GM19395 (cell line): ENCODE measurements around the gene LRRC27.

ENCODE experiments used
- ATAC-seq: cut with Tn5 transposase; IDR thresholded peaks from one replicate; pipeline ENCODE4 v1.9.1; 2021; ENCODE audit warnings: mild to moderate bottlenecking, moderate library complexity; ENCODE audit not compliant: unreplicated experiment

LRRC27 gene

DNA sequence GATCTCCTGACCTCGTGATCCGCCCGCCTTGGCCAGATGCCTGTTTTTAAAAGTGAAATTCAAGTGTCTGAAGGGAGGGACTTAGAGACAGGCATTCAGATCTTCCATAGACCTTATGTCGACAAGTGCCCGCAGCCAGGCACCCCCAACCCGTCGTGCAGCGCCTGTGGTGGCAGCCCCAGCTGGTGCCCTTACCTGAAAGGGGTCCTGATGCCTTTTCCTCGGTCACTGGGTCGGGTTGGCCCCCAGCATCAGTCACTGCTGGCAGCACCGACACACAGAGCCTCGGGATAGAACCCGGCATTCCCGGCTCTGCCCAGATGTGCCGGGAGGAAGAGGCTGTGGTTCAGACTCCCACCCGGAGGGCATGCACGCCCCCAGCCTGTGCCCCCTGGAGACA lies 23.3 kb downstream of the LRRC27 start:
- ATAC-seq, result no peak

DNA sequence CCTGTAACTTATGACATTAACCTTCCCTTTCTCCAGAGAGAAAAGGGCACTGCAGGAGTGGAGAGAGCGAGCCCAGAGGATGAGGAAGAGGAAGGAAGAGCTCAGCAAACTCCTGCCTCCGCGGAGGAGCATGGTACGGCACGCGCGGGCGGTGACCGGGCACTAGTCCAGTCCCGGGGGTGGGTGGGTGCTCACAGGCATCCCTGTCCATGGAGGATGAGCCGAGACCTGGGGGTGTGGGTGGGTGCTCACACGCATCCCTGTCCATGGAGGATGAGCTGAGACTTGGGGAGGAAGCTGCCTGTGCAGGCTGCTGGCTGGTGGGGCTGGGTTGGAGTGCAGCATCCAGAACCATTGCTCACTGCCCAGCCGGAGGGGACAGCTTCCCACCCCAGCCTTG lies 23.8 kb downstream of the LRRC27 start:
- ATAC-seq, result no peak

DNA sequence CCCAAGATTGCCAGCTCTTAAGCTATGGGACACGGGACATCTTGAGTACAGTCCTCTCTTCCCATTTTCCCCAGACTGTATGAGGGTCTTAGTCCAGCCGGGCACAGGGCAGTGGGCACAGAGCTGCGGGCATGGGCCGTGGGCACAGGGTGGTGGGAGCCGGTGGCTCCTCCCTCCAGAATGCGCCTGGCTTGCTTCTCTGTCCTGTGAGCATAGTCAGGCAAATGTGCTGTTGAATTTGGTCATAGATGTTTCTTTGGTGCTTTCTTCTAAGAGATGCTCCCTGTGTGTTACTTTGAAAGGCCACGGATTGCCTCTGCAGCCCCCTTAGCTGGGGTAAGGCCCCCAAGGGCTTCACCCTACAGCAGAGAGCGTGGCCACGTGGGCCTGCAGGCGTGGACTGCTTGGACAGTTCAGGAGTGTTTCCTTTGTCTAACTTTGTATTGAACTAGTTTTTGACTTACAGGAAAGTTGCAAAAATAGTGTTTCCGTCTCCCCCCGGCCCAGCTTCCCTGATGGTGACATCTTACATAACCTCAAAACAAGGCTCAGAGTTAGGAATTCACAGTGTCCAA lies 24.7 kb downstream of the LRRC27 start:
- ATAC-seq, result no peak

DNA sequence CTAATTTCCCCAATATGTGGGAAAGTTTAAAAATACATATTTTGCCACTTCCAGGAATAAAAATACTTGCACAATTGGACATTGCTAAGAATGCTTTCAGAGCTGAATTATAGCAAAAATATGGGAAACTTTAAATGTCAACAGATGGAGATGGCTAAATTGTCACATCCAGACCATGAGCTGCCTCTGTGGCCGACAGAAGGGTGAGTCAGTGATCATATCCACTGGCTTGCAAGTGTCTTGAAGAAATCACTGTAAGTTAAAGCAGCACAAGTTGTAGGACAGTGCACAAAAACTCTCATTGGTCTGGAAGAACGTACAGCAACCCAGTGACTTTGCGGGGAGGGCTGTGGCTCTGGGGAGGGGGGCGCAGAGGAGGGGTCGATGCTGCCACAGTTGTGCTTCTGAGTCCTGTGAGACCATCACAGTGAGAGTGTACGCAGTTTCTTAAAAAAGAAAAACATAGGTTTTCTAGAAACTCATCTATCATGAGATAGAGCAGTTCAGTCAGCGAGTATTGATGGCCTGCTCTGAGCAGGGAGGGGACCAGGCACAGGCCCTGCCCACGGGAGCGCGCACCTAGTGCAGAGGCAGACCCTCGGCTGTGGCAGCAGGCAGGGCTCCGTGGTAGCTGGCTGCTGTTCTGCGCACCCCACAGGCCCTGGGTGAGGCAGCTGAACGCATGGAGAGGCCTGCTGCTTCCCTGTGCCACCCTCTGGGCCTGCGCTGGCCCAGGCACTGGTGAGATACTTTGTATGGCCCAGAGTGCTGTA lies 25.5 kb downstream of the LRRC27 start:
- no peak for ATAC-seq

DNA sequence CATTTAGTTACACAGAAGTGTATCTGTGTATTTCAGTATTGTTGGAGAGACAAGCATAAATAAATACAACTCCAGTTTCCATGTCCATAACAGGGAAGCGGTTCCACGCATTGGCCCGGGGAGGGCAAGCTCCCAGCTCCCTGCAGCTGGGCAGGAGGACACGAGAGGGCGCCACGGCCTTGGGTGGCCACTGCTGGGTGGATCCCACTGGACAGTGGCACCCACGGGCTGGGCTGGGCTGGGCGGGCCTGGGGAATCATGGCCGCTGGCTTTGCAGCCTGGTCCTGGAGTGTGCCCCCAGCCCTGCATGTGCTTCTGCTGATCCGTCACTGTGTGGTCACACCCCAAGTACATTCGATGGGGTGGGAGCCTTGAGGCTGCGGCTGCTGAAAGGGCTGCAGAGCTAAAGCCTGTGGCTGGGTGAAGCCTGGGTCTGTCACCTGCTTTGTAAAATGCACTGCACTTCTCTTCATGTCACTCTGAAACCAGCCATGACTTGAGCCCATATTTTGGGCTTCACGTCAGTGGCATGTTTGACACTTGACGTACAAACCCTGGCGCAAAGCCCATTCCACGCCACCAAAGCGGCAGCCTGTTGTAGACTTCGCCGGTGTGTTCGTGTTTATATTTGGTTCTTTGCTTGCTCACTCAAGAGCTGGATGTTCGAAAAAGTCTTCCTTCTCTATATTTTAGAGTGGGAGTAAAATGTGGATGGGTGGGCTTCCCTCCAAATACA lies 27.5 kb downstream of the LRRC27 start:
- no peak for ATAC-seq

DNA sequence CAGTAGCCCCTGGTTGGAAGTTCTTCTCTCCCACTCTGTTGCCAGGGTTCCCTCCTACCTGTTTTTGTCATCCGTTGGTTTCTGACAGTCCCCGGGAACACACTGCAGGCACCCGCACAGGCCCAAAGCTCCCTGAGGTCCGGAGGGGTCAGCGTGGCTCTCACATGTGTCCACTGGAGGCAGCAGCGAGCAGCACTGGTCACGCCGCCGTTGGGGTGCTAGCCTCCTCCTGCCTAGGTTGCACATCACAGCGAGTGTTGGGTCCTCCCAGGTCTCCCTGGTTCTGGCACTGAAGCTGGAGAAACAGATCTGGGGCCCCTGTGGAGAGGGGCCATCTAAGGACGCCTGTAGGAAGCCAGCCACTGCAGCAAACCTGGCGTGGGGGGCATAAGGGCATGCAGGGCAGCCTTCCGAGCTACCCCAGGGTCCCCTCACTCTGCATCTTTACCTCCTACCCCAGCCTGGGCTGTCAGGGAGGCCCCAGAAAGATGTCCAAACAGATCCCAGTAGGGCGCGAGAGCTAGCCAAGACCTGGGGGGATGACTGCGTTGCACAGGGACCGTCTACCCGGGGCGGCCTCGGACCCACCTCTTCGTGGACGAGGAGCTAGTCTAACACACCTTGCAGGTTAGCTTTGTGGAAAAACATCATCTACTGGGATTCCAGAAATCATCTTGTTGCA lies 28.9 kb downstream of the LRRC27 start:
- no peak for ATAC-seq

DNA sequence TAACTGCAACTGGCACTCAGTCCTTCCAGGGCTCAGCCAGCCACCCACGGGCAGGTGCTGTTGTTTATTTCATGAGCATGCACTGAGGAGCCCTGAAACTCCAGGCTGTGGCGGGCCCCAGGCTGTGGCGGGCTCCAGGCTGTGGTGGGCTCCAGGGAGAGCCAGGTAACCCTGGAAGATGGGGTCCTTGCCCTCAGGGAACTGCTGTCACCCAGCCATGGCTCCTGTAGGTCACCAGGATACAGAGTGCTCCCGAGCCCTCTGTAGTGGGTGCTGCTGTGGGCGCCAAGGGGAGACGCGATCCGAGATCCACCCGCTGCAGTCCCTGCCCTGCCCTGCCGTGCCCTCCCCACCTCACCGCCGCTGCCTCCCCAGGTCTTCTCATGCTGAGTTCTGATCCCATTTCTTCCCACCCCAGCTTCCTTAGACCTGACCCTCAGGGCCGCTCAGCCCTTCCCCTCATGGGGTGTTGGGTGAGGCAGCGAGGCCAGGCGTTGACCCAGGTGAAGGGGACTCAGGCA lies 29.6 kb downstream of the LRRC27 start:
- no peak for ATAC-seq

DNA sequence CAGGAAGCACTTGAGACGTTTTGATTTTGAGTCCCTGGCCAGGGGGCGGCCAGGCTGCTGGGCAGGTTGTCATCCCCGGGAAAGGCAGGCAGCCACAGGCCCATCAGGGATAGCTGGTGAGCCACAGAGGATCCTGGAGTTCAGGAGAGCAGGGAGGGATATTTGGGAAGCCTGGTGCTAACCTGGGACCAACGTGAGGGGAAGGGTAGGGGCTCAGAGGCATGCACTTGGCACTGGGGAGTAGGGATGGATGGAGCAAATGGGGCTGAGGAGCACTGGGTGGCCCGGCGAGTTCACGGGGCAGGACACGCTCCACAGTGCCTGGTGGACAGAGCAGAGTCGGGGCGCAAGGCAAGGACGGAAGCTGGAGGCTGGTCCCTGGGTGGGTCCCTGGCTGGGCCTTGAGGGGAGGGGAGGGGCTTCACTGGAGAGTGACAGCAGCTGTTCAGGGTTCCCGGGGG lies 30.2 kb downstream of the LRRC27 start:
- ATAC-seq, result no peak

DNA sequence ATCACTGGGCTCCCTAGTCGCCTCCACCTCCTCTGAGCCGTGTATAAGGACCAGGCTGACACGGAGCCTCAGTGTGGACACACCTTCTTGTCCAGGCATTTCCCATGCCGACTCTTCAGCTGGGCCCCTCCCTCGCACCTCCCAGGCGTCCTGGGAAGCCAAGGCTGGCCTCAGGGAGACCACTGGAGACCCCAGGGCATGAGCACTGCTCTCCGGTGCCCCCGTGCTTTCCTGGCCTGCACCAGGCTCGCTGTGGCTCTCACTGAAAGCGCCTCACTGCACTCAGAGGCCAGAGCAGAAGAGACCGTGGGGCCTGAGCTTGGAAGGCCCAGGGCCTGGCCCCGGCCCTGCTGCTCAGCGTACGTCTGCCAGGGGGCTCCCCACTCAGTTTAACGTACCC lies 31.4 kb downstream of the LRRC27 start:
- ATAC-seq, result no peak

DNA sequence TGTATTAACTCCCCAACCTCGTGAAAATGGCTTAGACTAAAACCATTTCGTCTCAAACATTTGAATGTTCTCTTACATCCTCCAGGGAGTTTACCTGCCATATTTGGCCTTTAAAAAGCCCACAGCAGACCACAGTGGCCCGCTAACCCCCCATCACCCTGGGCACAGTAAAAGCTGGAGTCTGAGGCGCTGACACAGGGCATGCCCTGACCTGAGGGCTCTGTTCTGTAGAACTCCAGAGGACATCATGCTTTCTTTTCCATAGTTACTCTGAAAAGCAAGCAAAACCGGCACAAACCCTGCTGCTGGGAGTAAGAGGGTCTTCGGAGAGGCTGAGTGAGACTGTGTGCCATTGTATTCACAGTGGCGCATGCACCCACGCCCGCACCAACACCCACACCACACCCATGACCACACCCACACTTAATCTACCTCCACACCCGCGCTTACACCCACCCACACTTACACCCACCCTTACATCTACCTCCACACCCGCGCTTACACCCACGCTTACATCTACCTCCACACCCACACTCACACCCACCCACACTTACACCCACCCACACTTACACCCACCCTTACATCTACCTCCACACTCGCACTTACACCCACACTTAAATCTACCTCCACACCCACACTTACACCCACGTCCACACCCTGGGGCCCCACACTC lies 32.1 kb downstream of the LRRC27 start:
- no peak for ATAC-seq

DNA sequence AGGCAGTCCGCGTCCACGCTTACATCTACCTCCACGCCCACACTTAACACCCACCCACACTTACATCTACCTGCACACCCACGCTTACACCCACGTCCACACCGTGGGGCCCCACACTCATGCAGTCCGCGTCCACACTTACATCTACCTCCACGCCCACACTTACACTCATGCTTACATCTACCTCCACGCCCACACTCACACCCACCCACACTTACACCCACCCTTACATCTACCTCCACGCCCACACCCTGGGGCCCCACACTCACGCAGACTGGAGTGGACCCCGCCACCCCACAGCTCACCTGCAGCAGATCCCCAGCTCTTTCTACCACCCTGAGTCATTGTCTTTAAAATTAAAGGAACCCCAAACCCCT lies 32.6 kb downstream of the LRRC27 start:
- ATAC-seq, result no peak

DNA sequence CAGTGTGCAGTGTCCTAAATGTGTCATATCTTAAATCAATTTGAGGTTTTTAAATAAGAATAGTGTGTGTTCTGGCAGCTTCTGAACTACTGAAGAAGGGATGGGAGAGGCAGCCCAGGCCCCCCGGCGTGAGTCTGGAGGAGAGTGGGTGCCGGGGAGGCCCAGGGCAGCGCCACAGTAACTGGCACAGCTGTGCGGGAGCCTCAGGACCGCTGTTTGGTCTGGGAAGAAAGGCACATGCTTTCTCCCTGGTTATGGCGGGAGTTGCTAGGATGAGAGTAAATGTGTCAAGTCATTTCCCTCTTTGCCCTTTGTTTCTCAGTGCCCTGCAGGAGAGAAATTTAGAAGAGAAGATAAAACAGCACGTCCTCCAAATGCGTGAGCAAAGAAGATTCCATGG lies 33.1 kb downstream of the LRRC27 start:
- no peak for ATAC-seq

DNA sequence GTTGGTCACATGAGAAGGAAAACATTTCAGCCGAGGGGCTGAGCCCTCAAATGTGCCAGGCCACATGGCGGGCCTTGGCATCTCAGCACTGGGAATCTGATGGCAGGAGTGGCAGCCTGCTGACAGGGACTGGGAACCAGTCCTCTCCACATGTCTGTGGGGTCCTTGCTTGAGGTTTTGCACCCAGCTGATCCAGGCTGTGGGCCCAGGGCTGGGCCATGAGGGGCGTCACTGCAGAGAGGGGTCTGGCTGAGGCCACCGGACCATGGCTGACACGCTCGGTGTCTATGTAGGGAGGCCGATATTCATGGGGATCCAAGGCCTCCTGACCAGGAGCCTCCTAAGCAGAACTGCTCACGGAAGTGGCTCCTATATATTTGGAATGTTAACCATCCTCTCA lies 34.0 kb downstream of the LRRC27 start:
- no peak for ATAC-seq

DNA sequence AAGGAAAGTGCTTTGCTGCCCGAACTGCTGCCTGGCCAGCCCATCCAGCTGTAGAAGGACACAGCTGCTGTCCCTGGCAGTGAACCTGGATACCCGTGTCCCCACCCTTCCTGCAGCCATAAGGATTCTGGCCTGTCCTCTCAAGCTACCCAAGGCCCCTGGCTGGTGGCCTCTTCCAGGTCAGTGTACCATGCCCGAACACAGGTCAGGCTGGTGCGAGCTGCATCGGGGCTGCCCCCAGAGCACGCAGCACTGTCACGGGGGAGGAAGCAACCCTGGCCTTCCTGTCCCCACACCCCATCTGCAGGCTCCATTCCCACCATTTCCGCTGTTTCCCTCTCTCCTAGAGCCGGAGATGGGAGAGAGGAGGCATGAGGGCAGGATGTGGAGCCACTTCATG lies 34.5 kb downstream of the LRRC27 start:
- ATAC-seq, result no peak

DNA sequence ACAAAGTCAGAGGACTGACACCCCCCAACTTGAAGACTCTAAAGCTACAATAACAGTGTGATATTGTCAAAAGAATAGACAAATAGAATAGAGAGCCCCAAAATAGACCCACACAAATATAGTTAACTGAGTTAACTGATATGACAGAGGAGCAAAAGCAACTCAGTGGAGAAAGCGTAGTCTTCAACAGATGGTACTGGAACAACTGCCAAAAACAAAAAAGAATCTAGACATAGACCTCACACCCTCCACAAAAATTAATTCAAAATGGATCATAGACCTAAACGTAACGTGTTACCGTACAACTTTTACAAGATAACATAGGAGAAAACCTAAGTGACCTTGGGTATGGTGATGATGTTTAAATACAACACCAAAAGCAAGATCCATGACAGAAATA lies 36.4 kb downstream of the LRRC27 start:
- ATAC-seq, result no peak

DNA sequence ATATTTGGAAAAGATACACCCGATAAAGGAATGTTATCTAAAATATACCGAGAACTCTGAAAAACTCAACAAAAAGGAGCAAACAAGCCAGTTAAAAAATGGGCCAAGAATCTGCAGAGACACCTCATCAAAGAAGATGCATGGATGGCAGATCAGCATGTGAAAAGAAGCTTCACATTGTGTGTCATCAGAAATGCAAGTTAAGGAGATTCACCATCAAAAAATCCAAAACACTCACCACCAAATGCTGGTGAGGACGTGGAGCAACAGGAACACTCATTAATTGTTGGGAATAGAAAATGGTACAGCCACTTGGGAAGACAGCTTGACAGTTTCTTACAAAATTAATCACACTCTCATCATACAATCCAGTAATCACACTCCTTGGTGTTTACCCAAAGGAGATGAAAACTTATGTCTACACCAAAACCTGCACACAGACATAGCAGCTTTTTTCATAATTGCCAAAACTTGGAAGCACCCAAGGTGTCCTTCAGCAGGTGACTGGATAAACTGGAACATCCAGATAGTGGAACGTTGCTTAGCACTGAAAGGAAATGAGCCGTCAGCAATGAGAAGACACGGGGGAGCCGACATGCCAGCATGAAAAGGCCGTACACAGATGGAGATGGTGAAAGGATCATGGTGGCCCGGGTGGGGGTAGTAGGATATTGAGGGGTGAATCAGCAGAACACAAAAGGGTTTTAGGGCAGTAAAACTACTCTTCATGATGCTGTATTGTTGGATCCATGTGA lies 37.1 kb downstream of the LRRC27 start:
- ATAC-seq, result no peak

DNA sequence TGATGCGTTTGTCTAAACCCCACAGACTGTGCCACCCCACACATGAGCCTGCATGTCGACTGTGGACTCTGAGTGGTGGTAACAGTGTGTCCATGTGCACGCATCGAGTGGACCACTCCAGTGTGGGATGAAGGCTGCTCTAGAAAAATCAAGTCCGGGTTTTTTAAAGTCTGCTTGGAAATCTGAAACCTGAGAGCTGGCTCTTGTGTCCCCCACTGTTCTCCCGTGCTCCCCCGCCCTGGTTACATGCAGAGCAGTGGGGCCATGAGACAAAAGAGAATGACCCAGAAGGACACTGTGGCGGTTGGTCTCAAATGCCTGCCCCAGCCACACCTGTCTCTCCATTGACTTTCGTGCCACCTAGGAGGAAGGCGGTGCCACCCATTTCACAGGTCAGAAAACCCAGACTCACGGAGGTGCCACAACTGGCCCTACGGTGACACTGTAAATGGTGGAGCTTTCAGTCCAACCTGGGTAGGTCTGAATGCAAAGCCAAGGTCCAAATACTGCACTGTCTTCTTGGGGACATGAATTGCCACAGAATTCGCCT lies 37.7 kb downstream of the LRRC27 start:
- no peak for ATAC-seq

DNA sequence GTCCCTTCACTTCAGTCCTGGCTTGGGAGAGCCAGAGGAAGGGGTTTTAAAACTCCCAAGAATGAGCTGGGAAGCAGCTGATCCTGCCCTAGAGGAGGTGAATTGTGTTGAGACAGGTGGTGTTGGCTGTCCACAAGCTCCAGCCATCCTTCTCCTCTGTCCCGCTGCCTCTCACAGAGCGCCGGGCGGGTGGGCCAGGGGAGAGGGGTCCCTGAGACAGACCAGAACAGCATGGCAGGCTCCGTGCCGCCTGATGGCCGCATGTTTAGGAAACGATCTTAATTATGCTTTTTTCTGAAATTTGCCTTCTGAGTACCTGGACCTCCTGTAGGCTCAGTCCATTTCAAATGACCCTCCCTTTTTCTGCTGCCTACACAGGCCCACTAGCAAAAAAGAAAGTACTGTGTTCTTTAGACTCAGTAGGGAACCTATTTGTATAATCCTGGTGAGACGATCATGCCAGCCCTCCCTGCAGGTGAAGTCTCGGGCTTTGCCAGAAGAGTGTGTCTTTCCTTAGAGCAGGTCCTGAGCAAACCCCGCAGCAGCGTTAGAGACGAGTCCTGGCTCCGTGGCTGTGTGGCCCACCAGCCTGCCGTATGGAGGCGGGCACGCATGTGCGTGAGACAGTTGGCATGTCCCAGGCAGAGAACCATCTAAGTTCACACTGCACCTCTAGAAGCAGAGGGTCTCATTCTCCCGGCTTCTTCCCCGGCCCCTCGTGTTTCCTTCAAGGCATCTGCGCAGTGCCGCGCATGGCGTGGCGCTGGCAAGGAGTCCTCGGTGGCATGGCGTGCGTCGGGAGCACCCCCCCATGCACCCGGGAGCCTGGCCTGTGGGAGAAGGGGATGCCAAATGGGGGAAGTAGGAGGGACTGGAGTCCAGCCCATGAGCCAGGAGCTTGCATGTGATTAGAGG lies 38.7 kb downstream of the LRRC27 start:
- no peak for ATAC-seq

DNA sequence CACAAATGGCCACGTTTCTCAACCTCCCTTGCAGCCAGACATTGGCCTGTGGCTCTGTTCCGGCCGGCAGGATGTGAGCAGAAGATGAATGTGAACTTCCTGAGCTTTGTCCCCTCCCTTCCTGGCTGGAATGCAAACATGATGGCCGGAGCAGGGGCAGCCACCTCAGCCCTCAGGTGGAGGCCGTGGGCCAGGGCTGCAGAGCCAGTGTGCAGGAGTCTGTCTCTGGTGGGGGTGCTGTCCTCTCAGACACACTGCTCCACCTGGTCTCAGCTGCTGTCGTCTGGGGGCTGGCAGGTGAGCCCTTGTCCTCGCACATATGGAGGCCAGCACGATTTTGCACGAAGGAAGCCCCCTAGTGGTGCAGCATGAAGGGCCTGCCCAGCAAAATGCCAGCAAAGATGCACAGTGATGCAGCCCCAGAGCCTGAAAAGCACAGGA lies 39.7 kb downstream of the LRRC27 start:
- no peak for ATAC-seq
